Spleen (tissue), 7 donors: ENCODE results near the gene CRHR2.

Experiments
- POLR2A ChIP-seq, 3 donors: fragments of 450-650 bp; IDR thresholded peaks; one replicate each; pipeline ENCODE4 v1.5.1; 2017; ENCODE audit warnings: antibody characterized with exemption in 3 of 3, mild to moderate bottlenecking in 1 of 3
- TF ChIP-seq, protein P1 (sequence below), 11 experiments: fragments of 200-600 bp in 7 of 11; fragments of 450-650 bp in 4 of 11; sonication (generic) in 4 of 11; IDR thresholded peaks in 8 of 11; conservative IDR thresholded peaks in 3 of 11; 1 replicate in 7 of 11; 2 replicates in 4 of 11; pipeline versions ENCODE4 v1.4.0 to v1.8.0; 2016 to 2021; ENCODE audit warnings: antibody characterized with exemption in 11 of 11, inconsistent platforms in 4 of 11, mild to moderate bottlenecking in 1 of 11
- donor health status: DM: no; HTN: no; CAD: no; lungs with moderate emphysema.
- donor health status: DM: no; HTN: no; CAD: no.
- donor health status: DM: no; HTN: no; CAD: no.

DNA sequence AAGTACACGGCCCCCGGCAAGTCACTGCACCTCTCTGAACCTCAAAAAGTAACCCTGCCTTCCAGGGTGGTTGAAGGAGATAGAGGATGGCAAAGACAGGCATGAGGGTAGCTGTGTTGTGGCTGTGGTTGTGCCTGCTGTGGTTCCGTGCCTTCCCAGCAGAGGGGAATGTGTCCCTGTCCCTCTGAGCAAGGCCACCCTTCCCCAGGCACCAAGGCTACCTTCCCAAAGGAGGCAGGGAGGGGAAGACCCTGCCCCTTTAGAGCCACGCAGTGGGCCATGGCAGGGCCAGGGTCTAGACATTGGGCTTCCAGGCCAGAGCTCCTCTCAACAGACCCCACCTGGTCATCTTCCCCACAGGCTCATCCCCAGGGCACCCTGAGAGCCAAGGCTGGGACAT lies 18.8 kb downstream of the CRHR2 start:
- no peak for TF ChIP-seq POLR2A (IDR thresholded peaks at IDR 0.05)
- TF ChIP-seq, protein P1, sequence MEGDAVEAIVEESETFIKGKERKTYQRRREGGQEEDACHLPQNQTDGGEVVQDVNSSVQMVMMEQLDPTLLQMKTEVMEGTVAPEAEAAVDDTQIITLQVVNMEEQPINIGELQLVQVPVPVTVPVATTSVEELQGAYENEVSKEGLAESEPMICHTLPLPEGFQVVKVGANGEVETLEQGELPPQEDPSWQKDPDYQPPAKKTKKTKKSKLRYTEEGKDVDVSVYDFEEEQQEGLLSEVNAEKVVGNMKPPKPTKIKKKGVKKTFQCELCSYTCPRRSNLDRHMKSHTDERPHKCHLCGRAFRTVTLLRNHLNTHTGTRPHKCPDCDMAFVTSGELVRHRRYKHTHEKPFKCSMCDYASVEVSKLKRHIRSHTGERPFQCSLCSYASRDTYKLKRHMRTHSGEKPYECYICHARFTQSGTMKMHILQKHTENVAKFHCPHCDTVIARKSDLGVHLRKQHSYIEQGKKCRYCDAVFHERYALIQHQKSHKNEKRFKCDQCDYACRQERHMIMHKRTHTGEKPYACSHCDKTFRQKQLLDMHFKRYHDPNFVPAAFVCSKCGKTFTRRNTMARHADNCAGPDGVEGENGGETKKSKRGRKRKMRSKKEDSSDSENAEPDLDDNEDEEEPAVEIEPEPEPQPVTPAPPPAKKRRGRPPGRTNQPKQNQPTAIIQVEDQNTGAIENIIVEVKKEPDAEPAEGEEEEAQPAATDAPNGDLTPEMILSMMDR (IDR thresholded peaks at IDR 0.05 in 8 of 11, conservative IDR thresholded peaks at IDR 0.05 in 3 of 11): no peak
